ENCODE measurements around the gene C1orf56. TPM values are rescaled to one million over a fixed set of nuclear protein-coding genes. Genes with fewer than 3 reads are reported as not detected.

C1orf56 gene
- polyA plus RNA-seq, 1 donor, result 6.5 TPM

GRCh38 chr1:151024540-151025146, 22.9 kb upstream of the C1orf56 start:
- DNase-seq (ENCODE audit: low read depth), result no peak

GRCh38 chr1:151026460-151026859, 21.1 kb upstream of the C1orf56 start:
- DNase-seq (ENCODE audit: low read depth), result no peak

DNA sequence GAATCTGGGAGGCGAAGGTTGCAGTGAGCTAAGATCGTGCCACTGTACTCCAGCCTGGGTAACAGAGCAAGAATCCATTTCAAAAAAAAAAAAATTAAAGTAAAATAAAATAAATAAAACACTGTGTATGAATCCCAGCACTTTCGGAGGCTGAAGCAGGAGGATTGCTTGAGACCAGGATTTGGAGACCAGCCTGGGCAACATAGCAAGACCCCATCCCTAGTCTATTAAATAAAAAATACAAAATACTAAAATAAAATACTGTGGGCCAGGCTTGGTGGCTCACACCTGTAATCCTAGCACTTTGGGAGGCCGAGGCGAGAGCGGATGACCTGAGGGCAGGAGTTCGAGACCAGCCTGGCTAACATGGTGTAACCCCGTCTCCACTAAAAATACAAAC, 15.4 kb upstream of the C1orf56 start:
- no peak for DNase-seq (ENCODE audit: low read depth)

DNA sequence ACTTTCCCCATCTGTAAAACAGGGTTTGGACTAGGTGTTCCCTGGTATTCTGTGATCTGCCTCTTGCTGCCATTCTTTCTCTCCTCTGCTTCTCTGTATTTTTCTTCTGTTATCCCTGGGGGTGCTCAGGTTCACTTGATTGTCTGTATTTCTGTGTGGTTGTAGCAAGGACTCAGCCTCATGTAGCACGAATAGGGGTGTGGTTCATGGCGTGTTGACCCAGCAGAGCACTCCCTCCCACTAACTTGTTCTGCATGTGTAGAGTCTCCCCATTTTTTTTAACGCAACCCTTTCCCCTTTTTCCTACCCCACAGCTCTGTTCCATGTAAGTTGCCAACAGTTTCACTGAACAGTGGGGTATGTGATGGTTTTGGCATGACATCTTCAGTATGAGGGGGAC, 12.4 kb upstream of the C1orf56 start:
- DNase-seq (ENCODE audit: low read depth), result no peak

- DNase-seq (ENCODE audit: low read depth), result no peak
Observed at GRCh38 chr1:151036356-151036755, 11.2 kb upstream of the C1orf56 start, which contains the start of gene BNIPL. BNIPL (plus strand) TSS chr1:151036586; CDS start chr1:151036726, 140 bp downstream.

DNA sequence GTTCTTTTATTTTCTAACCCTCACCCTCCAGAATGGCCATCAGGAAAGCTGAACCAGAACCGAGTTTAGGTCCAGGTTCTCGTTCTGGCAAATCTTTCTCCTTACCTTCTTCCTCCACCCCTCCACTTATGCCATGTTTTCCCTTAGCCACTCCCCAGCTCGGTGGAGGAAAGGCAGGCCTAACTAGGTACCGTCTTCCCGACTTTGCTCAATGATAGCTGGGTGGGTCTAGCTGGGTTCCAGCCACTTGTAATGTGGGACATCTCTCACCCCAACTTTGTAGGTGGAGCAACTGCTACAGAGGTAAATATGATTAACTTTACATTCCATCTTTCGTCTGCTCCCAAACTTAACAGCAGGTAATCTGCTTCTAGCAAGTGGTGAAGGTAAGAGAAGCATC, 10.5 kb upstream of the C1orf56 start:
- DNase-seq (ENCODE audit: low read depth), result no peak

DNA sequence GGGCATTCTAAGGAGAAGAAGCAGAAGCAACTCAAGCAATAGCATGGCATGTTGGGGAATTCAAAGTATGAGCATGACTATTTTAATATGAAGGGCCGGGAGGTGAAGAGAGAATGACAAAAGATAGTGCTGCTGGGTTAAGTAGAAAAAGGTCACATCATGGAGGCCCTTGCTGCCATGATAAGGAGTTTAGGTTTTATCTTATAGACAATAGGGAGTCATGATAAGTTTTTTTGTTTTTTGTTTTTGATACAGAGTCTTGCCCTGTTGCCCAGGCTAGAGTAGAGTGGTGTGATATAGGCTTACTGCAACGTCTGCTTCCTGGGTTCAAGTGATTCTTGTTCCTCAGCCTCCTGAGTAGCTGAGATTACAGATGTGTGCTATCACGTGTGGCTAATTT, 8.0 kb upstream of the C1orf56 start:
- DNase-seq (ENCODE audit: low read depth), result no peak

GRCh38 chr1:151043163-151043562, 4.4 kb upstream of the C1orf56 start:
- no peak for DNase-seq (ENCODE audit: low read depth)

- DNase-seq (ENCODE audit: low read depth), result no peak
Observed at GRCh38 chr1:151047925-151048644, 534 bp downstream of the C1orf56 start.

DNA sequence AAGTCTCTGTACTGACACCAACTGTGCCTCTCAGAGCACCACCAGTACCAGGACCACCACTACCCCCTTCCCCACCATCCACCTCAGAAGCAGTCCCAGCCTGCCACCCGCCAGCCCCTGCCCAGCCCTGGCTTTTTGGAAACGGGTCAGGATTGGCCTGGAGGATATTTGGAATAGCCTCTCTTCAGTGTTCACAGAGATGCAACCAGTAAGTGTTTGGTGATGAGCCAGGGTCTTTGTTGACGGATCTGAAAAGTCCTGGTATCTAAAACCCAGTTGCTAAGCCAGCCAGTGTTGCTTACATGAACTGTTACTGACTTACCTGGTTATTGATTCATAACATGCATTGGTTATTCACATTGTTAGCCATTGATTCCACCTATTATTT, 1.1 kb downstream of the C1orf56 start:
- no peak for DNase-seq (ENCODE audit: low read depth)

DNA sequence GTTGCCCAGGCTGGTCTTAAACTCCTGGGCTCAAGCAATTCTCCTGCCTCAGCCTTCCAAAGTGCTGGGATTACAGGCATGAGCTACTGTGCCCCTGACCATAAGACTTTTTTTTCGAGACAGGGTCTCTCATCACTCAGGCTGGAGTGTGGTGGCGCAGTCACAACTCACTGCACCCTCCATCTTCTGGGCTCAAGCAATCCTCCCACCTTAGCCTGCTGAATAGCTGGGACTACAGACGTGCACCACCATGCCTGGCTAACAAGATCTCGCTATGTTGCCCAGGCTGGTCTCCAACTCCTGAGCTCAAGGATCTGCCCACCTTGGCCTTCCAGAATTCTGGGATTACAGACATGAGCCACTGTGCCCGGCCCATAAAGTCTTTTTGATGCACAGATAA, 1.9 kb downstream of the C1orf56 start:
- no peak for DNase-seq (ENCODE audit: low read depth)

GRCh38 chr1:151050051-151050688, 2.6 kb downstream of the C1orf56 start:
- DNase-seq (ENCODE audit: low read depth), result no peak

DNA sequence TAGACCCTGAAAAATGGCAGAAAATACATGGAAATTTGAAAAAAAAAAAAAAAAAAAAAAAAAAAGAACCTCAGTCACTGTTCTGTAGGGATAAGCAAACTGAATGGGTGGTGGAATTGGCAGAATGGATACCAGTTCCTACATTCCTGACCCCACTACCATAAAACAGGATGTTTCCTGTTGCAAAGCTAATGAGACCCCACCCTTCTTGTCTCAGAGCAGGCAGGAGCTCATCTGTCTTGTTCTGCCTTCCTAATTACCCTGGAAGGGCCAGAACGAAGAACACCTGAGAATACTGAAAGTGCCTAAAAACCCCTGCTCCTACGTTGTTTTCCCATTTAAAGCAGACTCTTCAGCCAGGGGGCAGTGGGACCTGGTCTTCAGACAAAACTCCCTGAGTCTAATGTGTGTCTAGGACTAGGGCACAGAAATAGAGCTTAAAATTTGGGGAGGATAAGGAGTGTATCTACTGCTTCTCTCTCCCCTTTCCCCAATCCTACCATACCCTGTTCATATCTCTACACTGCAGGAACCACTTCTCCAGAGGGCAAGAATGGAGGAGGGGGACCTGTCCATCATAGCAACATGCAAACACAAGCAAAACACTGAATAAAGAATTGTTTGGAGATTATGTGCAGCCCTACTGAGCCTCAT, 3.9 kb downstream of the C1orf56 start:
- DNase-seq (ENCODE audit: low read depth), result no peak

GRCh38 chr1:151054971-151055547, 7.5 kb downstream of the C1orf56 start:
- DNase-seq (ENCODE audit: low read depth), result no peak

GRCh38 chr1:151055581-151055980, 8.0 kb downstream of the C1orf56 start:
- no peak for DNase-seq (ENCODE audit: low read depth)

GRCh38 chr1:151056149-151056548, 8.6 kb downstream of the C1orf56 start:
- DNase-seq (ENCODE audit: low read depth), result no peak

GRCh38 chr1:151058692-151059091, 11.1 kb downstream of the C1orf56 start:
- DNase-seq (ENCODE audit: low read depth), result no peak

- no peak for DNase-seq (ENCODE audit: low read depth)
Observed at GRCh38 chr1:151059109-151060006, 11.8 kb downstream of the C1orf56 start, which contains the start of gene CDC42SE1. CDC42SE1 (minus strand) TSS chr1:151059622; CDS start chr1:151055730, 3,892 bp downstream.

DNA sequence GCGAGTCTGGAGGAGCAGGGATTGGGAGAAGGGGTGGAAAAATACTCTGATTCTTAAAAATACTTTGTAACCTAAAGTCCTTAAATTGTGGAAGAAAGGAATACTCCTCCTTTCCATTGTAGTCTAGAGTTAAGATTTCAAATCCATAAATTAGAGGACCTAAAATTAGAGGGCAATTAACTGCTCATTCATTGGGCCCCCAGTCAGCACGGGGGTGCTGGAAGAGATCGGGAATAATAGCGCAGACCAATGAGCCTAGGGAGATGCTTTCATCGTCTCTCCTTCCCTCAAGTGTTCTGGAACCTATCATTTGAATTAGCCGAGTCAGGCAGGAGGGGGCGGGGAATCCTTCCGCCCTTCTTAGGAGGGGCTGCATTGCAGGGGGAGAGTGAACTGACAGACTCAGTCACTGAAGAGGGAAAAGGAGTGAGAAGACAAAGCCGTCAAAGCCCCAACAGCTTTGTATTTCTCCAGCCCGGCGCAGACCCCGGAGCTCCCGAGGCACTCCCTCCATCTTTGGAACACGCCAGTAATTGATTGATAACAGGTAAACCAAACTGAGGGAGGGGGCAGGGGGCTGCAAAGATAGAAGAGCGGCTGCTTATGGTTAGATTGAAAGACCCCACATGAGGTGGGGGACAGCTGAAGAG, 12.6 kb downstream of the C1orf56 start, which contains the start of gene MLLT11:
TSS of gene MLLT11 (plus strand) at position 391 of the 650 bp plus-strand sequence. CDS start 6,828 bp downstream, outside the sequence.
- peak; percentile 76 for DNase-seq (ENCODE audit: low read depth)
